HUES64 (cell line): ENCODE measurements around the gene BLM.

Experiments
- H3K27ac ChIP-seq: 2 replicates; pipeline ENCODE4 v1.7.0; 2013; ENCODE audit warnings: low read depth, low read length, inconsistent platforms
- H3K27me3 ChIP-seq: 2 replicates; pipeline ENCODE4 v1.6.1; 2013; ENCODE audit warnings: mild to moderate bottlenecking, low read length; ENCODE audit not compliant: insufficient read depth
- H3K36me3 ChIP-seq: 2 replicates; pipeline ENCODE4 v1.6.1; 2013; ENCODE audit warnings: mild to moderate bottlenecking, low read length; ENCODE audit not compliant: insufficient read depth
- H3K4me1 ChIP-seq: 2 replicates; pipeline ENCODE4 v1.6.1; 2013; ENCODE audit warnings: mild to moderate bottlenecking, low read length, moderate library complexity; ENCODE audit not compliant: insufficient read depth
- H3K4me3 ChIP-seq: 2 replicates; pipeline ENCODE4 v1.5.1; 2013; ENCODE audit warnings: mild to moderate bottlenecking, low read length, moderate library complexity
- H3K9ac ChIP-seq: 2 replicates; pipeline ENCODE4 v1.6.1; 2013; ENCODE audit warnings: mild to moderate bottlenecking, low read depth, low read length
- H3K9me3 ChIP-seq: 2 replicates; pipeline ENCODE4 v1.6.1; 2013; ENCODE audit warnings: low read depth, low read length; ENCODE audit not compliant: insufficient read depth
- WGBS: fragments of 150-250, 120-280 bp; methylation state at CpG from one replicate; pipeline ENCODE4 v1.1.7; 2013; ENCODE audit warnings: missing lambda C conversion rate; 5-methylcytosine and 5-hydroxymethylcytosine counted together

The BLM gene

GRCh38 chr15:90762109-90762508 lies 45.0 kb downstream of the BLM start:
- Histone ChIP-seq H3K9ac (no peak overlapping the region), H3K27me3 (no peaks in the 10 kb centered on the region), H3K36me3 (peaks cover 87% of the 10 kb centered on the region), H3K4me1 (peaks cover 20% of the 10 kb centered on the region), H3K27ac (no peak overlapping the region), H3K4me3 (no peak overlapping the region), H3K9me3 (no peaks in the 10 kb centered on the region)
- WGBS, result 85% methylated on average over 6 of the region's 6 CpGs

- WGBS, result 97% methylated on average over 4 of the region's 4 CpGs
- Histone ChIP-seq H3K9me3 (no peaks in the 10 kb centered on the region), H3K4me3 (no peak overlapping the region), H3K36me3 (peaks cover 89% of the 10 kb centered on the region), H3K9ac (no peak overlapping the region), H3K4me1 (peaks cover 20% of the 10 kb centered on the region), H3K27me3 (no peaks in the 10 kb centered on the region), H3K27ac (no peak overlapping the region)
These were observed 46.4 kb downstream of the BLM start for GRCh38 chr15:90763366-90764099.

GRCh38 chr15:90765531-90765930 lies 48.4 kb downstream of the BLM start:
- no peaks in the 10 kb centered on the region for H3K9me3 ChIP-seq
- H3K9ac ChIP-seq, result no peak overlapping the region
- H3K36me3 ChIP-seq, result peaks cover 90% of the 10 kb centered on the region
- 100% methylated on average over 2 of the region's 2 CpGs for WGBS
- H3K27ac ChIP-seq, result no peak overlapping the region
- no peaks in the 10 kb centered on the region for H3K27me3 ChIP-seq
- H3K4me3 ChIP-seq, result no peak overlapping the region
- H3K4me1 ChIP-seq, result peaks cover 16% of the 10 kb centered on the region

GRCh38 chr15:90765966-90766365 lies 48.8 kb downstream of the BLM start:
- Histone ChIP-seq H3K9ac (no peak overlapping the region), H3K27ac (no peak overlapping the region), H3K4me3 (no peak overlapping the region), H3K27me3 (no peaks in the 10 kb centered on the region), H3K36me3 (peaks cover 90% of the 10 kb centered on the region), H3K4me1 (peaks cover 12% of the 10 kb centered on the region), H3K9me3 (no peaks in the 10 kb centered on the region)
- 92% methylated on average over 3 of the region's 3 CpGs for WGBS

- H3K4me1 ChIP-seq, result no peaks in the 10 kb centered on the region
- WGBS, result 96% methylated on average over 10 of the region's 10 CpGs
- H3K9me3 ChIP-seq, result no peaks in the 10 kb centered on the region
- H3K27me3 ChIP-seq, result no peaks in the 10 kb centered on the region
- H3K4me3 ChIP-seq, result no peak overlapping the region
- no peak overlapping the region for H3K9ac ChIP-seq
- H3K27ac ChIP-seq, result no peak overlapping the region
- peaks cover 79% of the 10 kb centered on the region for H3K36me3 ChIP-seq
These were observed 52.2 kb downstream of the BLM start for GRCh38 chr15:90769375-90769774.

GRCh38 chr15:90773485-90773884 lies 56.3 kb downstream of the BLM start:
- H3K4me1 ChIP-seq, result no peaks in the 10 kb centered on the region
- no peak overlapping the region for H3K9ac ChIP-seq
- 94% methylated on average over 1 of the region's 1 CpG for whole genome bisulfite sequencing
- no peak overlapping the region for H3K27ac ChIP-seq
- peaks cover 70% of the 10 kb centered on the region for H3K36me3 ChIP-seq
- no peaks in the 10 kb centered on the region for H3K9me3 ChIP-seq
- H3K27me3 ChIP-seq, result no peaks in the 10 kb centered on the region
- H3K4me3 ChIP-seq, result no peak overlapping the region

- no peak overlapping the region for H3K27ac ChIP-seq
- H3K36me3 ChIP-seq, result peaks cover 64% of the 10 kb centered on the region
- H3K4me3 ChIP-seq, result no peak overlapping the region
- H3K4me1 ChIP-seq, result no peaks in the 10 kb centered on the region
- no peaks in the 10 kb centered on the region for H3K27me3 ChIP-seq
- H3K9ac ChIP-seq, result no peak overlapping the region
- H3K9me3 ChIP-seq, result no peaks in the 10 kb centered on the region
- WGBS, result 96% methylated on average over 4 of the region's 5 CpGs
These were observed 57.8 kb downstream of the BLM start for GRCh38 chr15:90774731-90775514.

- H3K9ac ChIP-seq, result no peak overlapping the region; the same call in 1 of the 2 replicates
- no peaks in the 10 kb centered on the region for H3K4me1 ChIP-seq
- no peaks in the 10 kb centered on the region for H3K9me3 ChIP-seq
- no peak overlapping the region for H3K27ac ChIP-seq
- no peak overlapping the region for H3K4me3 ChIP-seq
- H3K36me3 ChIP-seq, result peaks cover 70% of the 10 kb centered on the region
- WGBS, result 94% methylated on average over 3 of the region's 3 CpGs
- no peaks in the 10 kb centered on the region for H3K27me3 ChIP-seq
These were observed 63.8 kb downstream of the BLM start for GRCh38 chr15:90780916-90781315.

- no peaks in the 10 kb centered on the region for H3K27me3 ChIP-seq
- WGBS, result 100% methylated on average over 1 of the region's 2 CpGs
- H3K9me3 ChIP-seq, result no peaks in the 10 kb centered on the region
- no peaks in the 10 kb centered on the region for H3K4me1 ChIP-seq
- H3K27ac ChIP-seq, result no peak overlapping the region
- H3K36me3 ChIP-seq, result peaks cover 70% of the 10 kb centered on the region
- no peak overlapping the region for H3K4me3 ChIP-seq
- H3K9ac ChIP-seq, result no peak overlapping the region
These were observed 65.3 kb downstream of the BLM start for GRCh38 chr15:90782442-90782841.

GRCh38 chr15:90787881-90788280 lies 70.7 kb downstream of the BLM start:
- Histone ChIP-seq H3K27me3 (no peaks in the 10 kb centered on the region), H3K9me3 (no peaks in the 10 kb centered on the region), H3K4me3 (no peak overlapping the region), H3K27ac (no peak overlapping the region), H3K4me1 (no peaks in the 10 kb centered on the region), H3K36me3 (peaks cover 87% of the 10 kb centered on the region), H3K9ac (no peak overlapping the region)
- 100% methylated on average over 3 of the region's 3 CpGs for WGBS

GRCh38 chr15:90789462-90789861 lies 72.3 kb downstream of the BLM start:
- Histone ChIP-seq H3K4me3 (no peak overlapping the region), H3K9me3 (no peaks in the 10 kb centered on the region), H3K4me1 (no peaks in the 10 kb centered on the region), H3K9ac (no peak overlapping the region), H3K27me3 (no peaks in the 10 kb centered on the region), H3K36me3 (peaks cover 91% of the 10 kb centered on the region), H3K27ac (no peak overlapping the region)
- WGBS, result 96% methylated on average over 5 of the region's 5 CpGs
